Ovary (tissue), 9 donors: Measurements from ENCODE around the gene ERCC6L2. TPM values are rescaled to one million over a fixed set of nuclear protein-coding genes. Genes with fewer than 3 reads are reported as not detected.

Source experiments
- DNase-seq, 5 donors: peaks; one replicate each; pipeline ENCODE4 v3.0.0-alpha.2; 2019 to 2020
- H3K27ac ChIP-seq, 2 donors: fragments of 200-600 bp; one replicate each; pipeline versions ENCODE4 v1.5.1 to v1.8.0; 2019 to 2022
- H3K27me3 ChIP-seq: fragments of 200-600 bp; one replicate; pipeline ENCODE4 v1.8.0; 2022
- H3K36me3 ChIP-seq: fragments of 200-600 bp; sonication (generic); one replicate; pipeline ENCODE4 v1.5.1; 2019
- H3K4me1 ChIP-seq: one replicate; pipeline ENCODE4 v1.8.1; 2013; ENCODE audit warnings: mild to moderate bottlenecking, moderate library complexity; ENCODE audit not compliant: insufficient read depth
- H3K4me3 ChIP-seq: fragments of 200-600 bp; sonication (generic); one replicate; pipeline ENCODE4 v1.5.1; 2017
- H3K9me3 ChIP-seq, 2 donors: fragments of 200-600 bp in 1 of 2; sonication (generic) in 1 of 2; one replicate each; pipeline versions ENCODE4 v1.5.1 to v1.8.1; 2013 to 2019; ENCODE audit warnings: mild to moderate bottlenecking in 1 of 2, moderate library complexity in 1 of 2
- CTCF ChIP-seq, 3 donors: fragments of 450-650 bp in 2 of 3; fragments of 200-600 bp in 1 of 3; IDR thresholded peaks; one replicate each; pipeline versions ENCODE4 v1.5.1 to v1.8.0; 2016 to 2022; ENCODE audit warnings: antibody characterized with exemption in 3 of 3, mild to moderate bottlenecking in 1 of 3
- EP300 ChIP-seq: sonication (generic); formaldehyde crosslinking; IDR thresholded peaks from one replicate; pipeline ENCODE4 v1.6.1; 2017; ENCODE audit warnings: antibody characterized with exemption
- POLR2A ChIP-seq: fragments of 450-650 bp; IDR thresholded peaks from one replicate; pipeline ENCODE4 v1.6.1; 2017; ENCODE audit warnings: antibody characterized with exemption, mild to moderate bottlenecking, moderate library complexity
- WGBS, 3 donors: extraction: QIAGEN DNeasy Blood & Tissue Kit in 1 of 3; methylation state at CpG; one replicate each; pipeline versions ENCODE4 v1.1.5 to v1.1.7; 2013 to 2017; 5-methylcytosine and 5-hydroxymethylcytosine counted together
- intact Hi-C, 4 donors: fragments of 100-400 bp; cut with DNase I; formaldehyde crosslinking; loops; one replicate each; pipeline versions ENCODE4 v1.11.0 to v1.15.1; 2022 to 2023
- polyA plus RNA-seq, 2 donors: library from polyadenylated mRNA; stranded (reverse); fragments of 200-250 nt in 1 of 2; fragments of 350-450 nt in 1 of 2; fragmentation: Illumina TruSeq in 1 of 2; extraction: RNeasy Lipid Tissue Mini Kit (QIAGEN cat#74804) in 1 of 2; gene quantifications; one replicate each; pipeline ENCODE4 v1.2.3, GENCODE V29; 2013 to 2014
- total RNA-seq, 7 donors: library from RNA; depleted of rRNA in 2 of 7; stranded (reverse); fragments of >200 nt in 2 of 7; fragmentation: NEBNext Ultra II Directional in 3 of 7; extraction: Animal tissue kit (Norgen Biotek cat#: 25700) in 3 of 7; gene quantifications; one replicate each; pipeline versions ENCODE4 v1.1.0 to v1.2.4, GENCODE V29; 2016 to 2023
- donor health status: DM: no; HTN: no; CAD: no; lungs with moderate emphysema.
- donor health status: DM: no; HTN: no; CAD: no.
- donor health status: Bipolar disorder and iron deficiency.
- donor health status: DM: yes; HTN: yes; CAD: no.
- donor health status: DM: no; HTN: no; CAD: no.
- donor health status: DM: yes; HTN: yes; CAD: no.

ERCC6L2 gene
- total and polyA plus RNA-seq, 9 donors, result 16.7 to 78.3 (median 57.2) TPM

GRCh38 chr9:95935861-95936578, 60.5 kb downstream of the ERCC6L2 start:
- intact Hi-C loops, result no loop called here
- Histone ChIP-seq H3K4me1 (no peaks in the 10 kb centered on the region), H3K4me3 (no peak overlapping the region), H3K9me3 (no peaks in the 10 kb centered on the region), H3K36me3 (no peaks in the 10 kb centered on the region), H3K27ac (no peak overlapping the region), H3K27me3 (no peaks in the 10 kb centered on the region)
- no peak for TF ChIP-seq POLR2A
- no peak for TF ChIP-seq CTCF (IDR thresholded peaks at IDR 0.05)
- no peak for TF ChIP-seq EP300
- 96 to 100% (median 98%) methylated on average over 2 of the region's 2 CpGs for WGBS, 3 donors
- DNase-seq, result no peak

GRCh38 chr9:95936579-95937075, 61.1 kb downstream of the ERCC6L2 start:
- Histone ChIP-seq H3K4me3 (no peak overlapping the region), H3K36me3 (no peaks in the 10 kb centered on the region), H3K27me3 (no peaks in the 10 kb centered on the region), H3K9me3 (no peaks in the 10 kb centered on the region), H3K27ac (no peak overlapping the region), H3K4me1 (no peaks in the 10 kb centered on the region)
- WGBS, 3 donors, result 69 to 95% (median 89%) methylated on average over 3 of the region's 3 CpGs
- intact Hi-C loops, result no loop called here
- TF ChIP-seq EP300 (no peak), CTCF (IDR thresholded peaks at IDR 0.05) (no peak), POLR2A (no peak)
- no peak for DNase-seq

DNA sequence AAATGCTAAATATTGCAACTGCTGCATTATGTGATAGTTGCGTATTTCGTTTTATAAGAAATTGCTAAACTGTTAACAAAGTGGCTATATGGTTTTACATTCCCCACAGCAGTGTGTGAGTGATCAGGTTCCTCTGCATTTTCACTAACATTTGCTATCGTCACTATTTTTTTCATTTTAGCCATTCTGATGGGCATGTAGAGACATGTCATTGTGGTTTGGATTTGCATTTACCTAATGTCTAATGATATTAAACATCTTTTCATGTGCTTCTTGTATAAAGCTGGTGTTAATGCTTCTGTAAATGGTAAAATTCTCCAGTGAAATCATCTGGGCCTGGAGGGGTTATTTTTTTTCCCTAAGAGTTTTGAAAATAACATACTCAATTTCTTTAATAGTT, 61.6 kb downstream of the ERCC6L2 start:
- H3K27ac ChIP-seq, result no peak overlapping the region
- no peaks in the 10 kb centered on the region for H3K4me1 ChIP-seq
- no peak overlapping the region for H3K4me3 ChIP-seq
- 96 to 98% (median 97%) methylated on average over 3 of the region's 3 CpGs for WGBS, 3 donors
- no peak for DNase-seq
- no peaks in the 10 kb centered on the region for H3K27me3 ChIP-seq
- no peak for TF ChIP-seq EP300
- TF ChIP-seq POLR2A, result no peak
- no peak for TF ChIP-seq CTCF (IDR thresholded peaks at IDR 0.05)
- intact Hi-C loops, result no loop called here
- H3K36me3 ChIP-seq, result no peaks in the 10 kb centered on the region
- H3K9me3 ChIP-seq, result no peaks in the 10 kb centered on the region

DNA sequence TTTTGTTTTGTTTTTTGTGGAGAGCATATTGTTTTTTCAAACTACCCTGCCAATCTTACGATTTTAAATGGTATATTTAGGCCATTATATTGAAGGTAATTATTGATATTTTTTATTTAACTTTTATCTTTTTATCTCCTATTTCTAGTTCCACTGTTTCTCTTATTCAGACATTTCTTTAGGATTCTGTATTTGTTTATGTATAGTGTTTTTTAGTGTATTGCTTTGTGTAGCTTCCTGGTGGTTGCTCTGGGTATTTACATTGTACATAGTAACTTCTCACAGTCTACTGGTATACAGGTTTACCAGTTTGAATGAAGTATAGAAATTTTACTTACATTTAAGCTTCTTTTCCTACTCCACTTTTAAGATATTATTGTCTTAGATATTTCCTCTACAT, 63.2 kb downstream of the ERCC6L2 start:
- no peak overlapping the region for H3K27ac ChIP-seq
- no peak overlapping the region for H3K4me3 ChIP-seq
- no peaks in the 10 kb centered on the region for H3K36me3 ChIP-seq
- DNase-seq, result no peak
- intact Hi-C loops, result no loop called here
- H3K27me3 ChIP-seq, result no peaks in the 10 kb centered on the region
- WGBS, 3 donors, result 98 to 100% (median 98%) methylated on average over 1 of the region's 1 CpG
- TF ChIP-seq CTCF (IDR thresholded peaks at IDR 0.05) (no peak), POLR2A (no peak), EP300 (no peak)
- H3K9me3 ChIP-seq, result no peaks in the 10 kb centered on the region
- no peaks in the 10 kb centered on the region for H3K4me1 ChIP-seq
